Astrocyte (in vitro differentiated cells and primary cell): Measurements from ENCODE around the gene CFAP298.

ENCODE experiments used
- CTCF ChIP-seq: IDR thresholded peaks from 2 replicates; pipeline ENCODE4 v1.5.1; 2011; ENCODE audit warnings: low read depth, mild to moderate bottlenecking, inconsistent platforms, low read length, moderate library complexity; ENCODE audit not compliant: insufficient read depth
- EZH2 ChIP-seq: IDR thresholded peaks from 2 replicates; pipeline ENCODE4 v1.6.1; 2012; ENCODE audit warnings: mild to moderate bottlenecking, low read length, inconsistent platforms; ENCODE audit not compliant: insufficient read depth

DNA sequence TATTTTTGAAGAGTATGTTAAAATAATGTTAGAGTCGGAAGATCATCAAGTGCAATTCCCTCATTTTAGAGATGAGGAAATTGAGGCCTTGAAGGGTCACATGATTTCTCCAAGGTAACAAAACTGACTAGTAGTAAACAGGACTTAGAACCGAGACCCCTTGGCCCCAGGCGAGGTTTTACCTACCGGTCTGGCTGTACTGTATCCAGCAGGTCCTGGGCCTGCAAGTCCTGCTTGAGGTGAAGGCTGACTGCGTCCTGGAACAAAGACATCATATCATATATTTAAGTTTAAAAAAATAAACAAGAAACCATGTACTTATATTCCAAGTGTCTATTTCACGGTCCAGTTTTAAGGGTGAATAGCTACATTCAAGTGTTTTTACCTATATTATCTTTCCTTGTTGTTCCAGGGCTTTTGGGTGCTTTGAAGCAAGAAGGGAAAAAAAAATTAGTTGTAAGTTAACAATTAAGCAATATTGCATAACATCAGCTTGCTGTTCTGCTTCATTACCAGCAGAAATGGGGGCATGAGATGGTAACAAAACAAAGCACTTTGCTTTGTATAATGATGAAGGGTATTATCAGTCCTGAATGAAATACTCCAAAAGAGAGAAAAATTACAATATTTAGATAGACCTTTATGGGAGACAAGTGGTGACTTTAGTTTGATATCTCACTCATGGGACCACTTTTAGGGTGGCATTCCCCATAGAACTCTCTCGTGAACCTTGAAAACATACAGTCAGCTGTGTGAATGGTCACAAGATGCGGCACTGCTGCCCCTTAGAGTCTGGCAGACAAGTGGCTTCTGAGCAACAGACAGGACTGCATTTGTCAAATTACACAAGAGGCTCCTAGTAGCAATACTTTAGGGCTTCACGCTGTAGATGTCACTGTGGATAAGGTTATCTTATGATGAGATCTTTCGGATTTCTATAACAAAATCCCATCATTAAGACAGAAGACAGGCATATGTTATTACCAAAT, 29.8 kb upstream of the CFAP298 start:
- TF ChIP-seq CTCF (no peak), EZH2 (no peak)
